NCI-H510A (cell line): ENCODE data around the gene TIGIT.
A peak's percentile ranks its signal among the peaks of the same experiment; 100 is the strongest.

Source experiments
- DNase-seq: peaks from one replicate; lab custom pipeline; 2025; lab: John Stamatoyannopoulos, UW

Gene TIGIT

GRCh38 chr3:114313426-114313825, 19.6 kb downstream of the TIGIT start:
- DNase-seq, result no peak

GRCh38 chr3:114314282-114314681, 20.5 kb downstream of the TIGIT start:
- no peak for DNase-seq

DNA sequence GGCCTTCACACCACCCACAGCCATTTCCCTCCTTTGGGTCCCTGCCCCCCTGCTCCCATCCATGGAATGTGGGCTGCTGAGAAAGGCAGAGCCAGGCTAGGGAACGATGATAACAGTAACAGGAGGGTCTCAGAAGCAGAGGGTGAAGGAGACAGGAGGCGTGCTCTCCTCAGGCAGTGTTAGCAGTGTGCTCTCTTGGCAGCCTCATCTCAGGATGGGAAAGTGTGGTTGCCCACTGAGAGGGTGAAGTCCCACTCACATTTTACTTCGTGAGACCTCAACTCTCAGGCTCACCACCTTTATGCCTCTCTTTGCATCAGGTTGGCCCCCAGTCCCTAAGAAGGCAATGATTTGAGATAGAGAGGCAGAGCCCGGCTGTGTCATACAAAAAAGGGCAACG, 24.5 kb downstream of the TIGIT start:
- no peak for DNase-seq

DNA sequence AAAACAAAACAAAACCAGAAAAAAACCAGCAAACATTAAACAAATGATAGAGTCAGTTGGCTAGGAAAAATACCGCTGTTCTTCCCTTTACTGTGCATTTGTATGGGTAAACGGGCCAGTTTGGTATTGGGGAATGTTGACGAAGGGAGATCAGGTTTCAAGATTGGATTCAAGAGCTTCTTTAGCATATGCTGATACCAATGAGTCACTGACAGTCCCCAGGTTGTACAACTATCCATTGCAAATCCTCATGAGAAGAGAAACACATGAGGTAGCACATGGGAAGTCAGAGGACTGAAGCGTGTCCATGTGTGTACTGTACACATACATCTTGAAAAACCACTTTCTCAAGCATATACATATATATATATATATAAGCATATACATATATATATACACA, 25.6 kb downstream of the TIGIT start:
- peak; percentile 34 for DNase-seq

DNA sequence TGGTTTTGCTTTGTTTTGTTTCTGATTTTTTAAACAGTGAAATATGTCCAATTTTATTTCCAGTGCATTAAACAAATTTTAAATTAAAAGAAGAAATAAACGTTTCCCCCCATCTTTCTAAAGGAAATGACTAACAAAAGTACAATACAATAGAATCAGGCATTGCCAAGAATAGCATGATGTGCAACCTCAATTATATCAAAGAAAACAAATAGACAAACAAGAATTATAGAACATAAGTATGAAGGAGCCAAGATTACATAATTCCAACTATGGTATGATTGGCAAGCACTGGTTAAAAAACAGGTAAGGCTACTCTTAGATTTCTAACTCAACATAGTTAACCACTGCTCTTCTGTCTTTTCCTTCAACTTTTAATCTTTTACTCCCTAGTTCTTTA, 26.4 kb downstream of the TIGIT start:
- no peak for DNase-seq

GRCh38 chr3:114323546-114324254, 29.9 kb downstream of the TIGIT start:
- DNase-seq, result no peak

GRCh38 chr3:114327665-114328064, 33.8 kb downstream of the TIGIT start:
- no peak for DNase-seq

DNA sequence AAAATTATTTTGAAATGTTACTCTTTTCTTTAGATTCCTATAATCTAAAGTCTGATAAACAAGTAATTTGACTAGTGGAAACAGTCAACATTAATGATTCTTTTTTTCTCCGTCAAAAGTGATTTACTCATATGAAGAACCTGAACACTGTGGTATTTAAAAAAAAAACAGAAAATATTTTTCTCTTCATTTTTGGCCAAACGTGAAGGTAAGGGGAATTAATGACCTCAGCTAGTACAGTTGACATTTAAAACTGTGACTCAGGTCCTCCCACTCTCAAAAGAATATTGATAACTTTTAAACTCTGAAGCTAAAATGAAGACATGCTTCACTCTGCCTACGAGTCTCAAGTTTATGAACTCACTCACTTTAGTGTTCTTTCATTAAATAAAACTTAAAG, 34.5 kb downstream of the TIGIT start:
- DNase-seq, result no peak

GRCh38 chr3:114329823-114330222, 36.0 kb downstream of the TIGIT start:
- DNase-seq, result no peak

- no peak for DNase-seq
These were observed 37.2 kb downstream of the TIGIT start for GRCh38 chr3:114331007-114331406.

DNA sequence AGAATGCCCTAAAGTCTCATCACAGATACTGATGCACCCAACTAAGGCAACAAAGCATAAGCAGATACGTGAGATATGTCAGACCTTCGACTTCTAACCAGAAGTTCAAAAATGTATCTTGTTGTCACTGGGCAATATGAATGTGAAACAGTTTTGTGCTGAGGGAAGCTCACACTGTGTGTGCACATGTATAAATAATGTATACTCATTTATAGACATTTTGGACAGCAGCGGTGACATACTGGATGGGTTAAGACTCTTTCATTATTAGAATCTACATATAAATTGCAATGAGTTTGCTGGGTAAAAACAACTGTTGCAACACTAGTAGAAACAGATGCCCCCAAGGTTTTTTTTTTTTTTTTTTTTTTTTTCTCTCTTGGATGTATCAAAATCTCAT, 37.9 kb downstream of the TIGIT start:
- DNase-seq, result no peak

DNA sequence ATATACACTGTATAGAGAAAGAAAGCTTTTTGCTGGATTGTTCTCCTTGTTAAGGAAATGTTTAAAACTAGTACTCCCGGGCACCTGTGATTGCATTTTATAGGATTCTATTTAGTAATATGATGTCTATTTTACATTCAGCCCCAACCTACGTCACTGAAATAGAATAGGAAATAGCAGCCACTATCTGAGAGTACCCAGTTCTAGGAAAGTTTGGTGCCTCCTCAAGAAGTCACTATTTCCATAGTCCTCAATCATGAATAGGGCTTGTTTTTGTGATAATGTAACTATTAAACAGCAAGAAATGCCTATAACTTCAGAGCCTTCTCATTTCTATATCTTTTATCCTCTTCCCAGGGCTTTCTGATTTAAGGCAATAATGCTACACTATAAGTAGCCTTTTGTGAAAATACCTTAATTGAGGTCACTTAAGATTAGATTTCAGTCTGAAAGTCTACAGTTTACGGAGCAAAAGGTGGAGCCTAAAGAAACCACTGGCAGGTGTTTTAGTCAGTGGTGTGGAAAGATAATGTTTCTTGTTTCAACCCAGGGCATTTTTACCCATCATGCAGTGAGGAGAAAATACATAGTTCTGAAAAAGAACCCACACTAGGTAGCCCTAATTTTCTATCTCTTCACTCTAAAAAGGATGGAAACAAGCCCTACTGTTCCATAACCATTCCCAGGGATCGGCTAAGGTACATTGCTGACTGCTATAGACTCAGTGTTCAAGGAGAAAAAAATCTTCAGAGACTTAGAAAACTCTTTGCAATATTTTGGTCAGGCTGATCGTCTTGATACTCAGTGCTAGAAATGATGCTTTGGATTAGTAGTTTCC, 38.7 kb downstream of the TIGIT start:
- DNase-seq, result no peak

DNA sequence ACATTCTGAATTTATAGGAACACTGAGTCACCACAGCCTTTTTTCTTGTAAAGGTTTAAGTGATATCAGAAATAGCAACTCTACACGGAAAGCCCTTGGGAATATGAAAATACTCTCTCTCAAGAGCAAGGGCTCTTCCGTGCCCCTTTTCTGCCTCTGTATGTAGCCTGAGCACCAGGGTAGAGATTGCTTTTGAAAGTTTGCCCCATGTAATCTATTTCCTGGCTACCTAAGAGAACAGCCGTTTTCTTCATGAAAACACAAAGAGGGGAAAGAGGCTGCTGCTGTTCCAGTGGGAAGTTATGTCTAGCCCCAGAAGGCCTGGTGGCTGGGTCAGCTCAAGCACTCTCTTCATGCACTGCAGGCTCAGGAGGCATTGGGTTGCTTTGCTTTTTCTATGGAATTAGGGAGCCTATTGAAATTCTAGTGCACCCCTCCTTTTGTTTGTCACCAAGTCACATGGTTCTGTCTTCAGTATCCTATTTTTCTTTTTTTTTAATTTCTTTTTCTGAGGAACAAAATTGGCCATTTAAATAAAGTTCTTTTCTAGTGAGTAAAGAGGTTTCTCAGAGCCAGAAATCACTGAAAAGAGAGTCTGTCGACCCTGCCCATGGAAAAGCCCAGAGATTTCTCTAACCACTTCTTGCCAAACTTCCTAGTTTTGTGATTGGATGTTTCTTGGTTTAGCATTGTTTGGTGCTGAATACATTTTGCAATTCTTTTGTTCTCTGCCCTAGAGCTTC, 39.5 kb downstream of the TIGIT start:
- DNase-seq, result no peak

GRCh38 chr3:114333923-114334240, 40.1 kb downstream of the TIGIT start:
- DNase-seq, result no peak

- no peak for DNase-seq
These were observed 42.4 kb downstream of the TIGIT start for GRCh38 chr3:114336122-114336697.

- DNase-seq, result no peak
These were observed 43.0 kb downstream of the TIGIT start for GRCh38 chr3:114336857-114337256.

DNA sequence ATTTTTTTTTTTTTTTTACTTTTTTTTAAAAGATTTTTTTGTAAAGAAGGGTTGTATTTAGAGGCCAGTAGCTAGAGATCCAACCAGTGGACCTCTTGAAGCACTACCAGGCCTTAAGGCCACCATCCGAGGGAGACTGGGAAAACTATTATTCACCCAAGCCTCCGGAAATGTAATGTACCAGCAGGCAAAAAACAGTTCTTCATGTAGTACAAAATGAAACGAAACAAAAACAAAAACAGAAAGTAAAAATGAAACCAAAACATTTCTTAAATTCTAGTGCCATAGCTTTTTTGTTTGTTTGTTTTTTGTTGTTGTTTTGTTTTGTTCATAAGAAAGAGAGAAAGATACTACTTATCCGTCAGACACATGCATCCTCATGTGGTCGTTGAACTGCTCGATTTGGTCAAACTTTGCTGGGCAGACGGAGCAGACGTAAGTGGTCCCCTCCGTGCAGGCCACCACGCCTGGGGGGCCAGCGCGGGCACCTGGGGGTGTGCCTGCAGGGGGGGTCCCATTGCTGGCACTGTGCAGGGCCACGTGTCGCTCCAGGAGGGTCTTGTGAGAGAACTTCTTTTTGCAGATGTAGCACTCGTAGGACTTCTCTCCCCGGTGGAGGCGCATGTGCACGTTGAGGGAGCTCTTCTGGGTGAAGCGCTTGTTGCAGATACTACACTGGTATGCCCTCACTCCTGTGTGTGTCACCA, 45.0 kb downstream of the TIGIT start:
- DNase-seq, result no peak

GRCh38 chr3:114344492-114344891, 50.7 kb downstream of the TIGIT start:
- no peak for DNase-seq

DNA sequence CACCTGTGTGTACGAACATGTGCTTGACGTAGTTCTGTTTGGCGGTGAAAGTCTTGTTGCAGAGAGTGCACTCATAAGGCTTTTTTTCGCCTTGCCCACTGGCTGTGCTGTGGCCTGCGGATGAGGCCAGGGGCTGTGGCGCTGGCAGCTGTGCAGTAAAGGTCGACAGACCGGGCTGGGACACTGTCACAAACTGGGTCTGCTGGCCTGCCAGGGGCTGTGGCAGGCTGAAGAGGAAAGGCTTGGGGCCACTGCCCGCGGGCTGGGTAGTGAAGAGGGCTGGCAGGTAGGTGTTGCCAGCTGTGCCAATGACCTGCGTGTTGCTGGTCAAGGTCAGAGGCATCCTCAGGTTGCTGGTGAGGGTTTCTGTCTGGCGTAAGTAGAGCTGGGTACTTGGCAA, 56.4 kb downstream of the TIGIT start:
- DNase-seq, result no peak

DNA sequence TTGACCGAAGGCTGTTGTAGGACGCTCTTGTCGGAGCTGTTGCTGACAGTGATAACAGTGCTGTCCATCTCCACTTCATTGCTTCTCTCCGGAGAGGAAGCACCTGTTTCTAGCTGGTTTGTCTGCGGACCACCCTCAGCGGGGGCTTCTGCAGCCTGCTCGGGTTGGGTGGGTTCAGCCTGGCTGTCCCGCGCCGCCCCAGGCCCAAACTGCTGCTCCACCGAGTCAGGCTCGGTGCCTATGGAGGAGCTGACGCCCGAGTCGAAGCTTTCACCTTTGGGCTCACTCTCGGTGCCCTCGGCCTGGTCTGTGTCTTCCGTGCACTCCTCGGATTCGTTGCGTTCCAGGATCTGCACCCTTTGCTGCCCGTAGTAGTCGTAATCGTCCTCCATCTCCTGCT, 56.9 kb downstream of the TIGIT start:
- DNase-seq, result no peak

GRCh38 chr3:114351123-114351821, 57.4 kb downstream of the TIGIT start:
- DNase-seq, result no peak

GRCh38 chr3:114351822-114352145, 58.0 kb downstream of the TIGIT start:
- DNase-seq, result no peak
